Omental fat pad (tissue), 4 donors: ENCODE results near the gene LCMT2. TPM values are rescaled to one million over a fixed set of nuclear protein-coding genes. Genes with fewer than 3 reads are reported as not detected.

Experiments
- ATAC-seq: fragments of 150-250 bp; one replicate; pipeline ENCODE4 v1.9.1; 2016; ENCODE audit warnings: mild to moderate bottlenecking, moderate library complexity; ENCODE audit not compliant: low FRiP score
- DNase-seq: peaks from one replicate; pipeline ENCODE4 v3.0.0-alpha.2; 2019; ENCODE audit warnings: low spot score
- total RNA-seq, 4 donors: library from RNA; depleted of rRNA; stranded (reverse); fragments of >200 nt; gene quantifications; one replicate each; pipeline ENCODE4 v1.1.0, GENCODE V29; 2016
- TF ChIP-seq, protein P1 (sequence below), 3 donors: fragments of 450-650 bp; IDR thresholded peaks; one replicate each; pipeline ENCODE4 v1.5.1; 2016 to 2017; ENCODE audit warnings: antibody characterized with exemption in 3 of 3, mild to moderate bottlenecking in 3 of 3, moderate library complexity in 2 of 3

LCMT2 gene, protein sequence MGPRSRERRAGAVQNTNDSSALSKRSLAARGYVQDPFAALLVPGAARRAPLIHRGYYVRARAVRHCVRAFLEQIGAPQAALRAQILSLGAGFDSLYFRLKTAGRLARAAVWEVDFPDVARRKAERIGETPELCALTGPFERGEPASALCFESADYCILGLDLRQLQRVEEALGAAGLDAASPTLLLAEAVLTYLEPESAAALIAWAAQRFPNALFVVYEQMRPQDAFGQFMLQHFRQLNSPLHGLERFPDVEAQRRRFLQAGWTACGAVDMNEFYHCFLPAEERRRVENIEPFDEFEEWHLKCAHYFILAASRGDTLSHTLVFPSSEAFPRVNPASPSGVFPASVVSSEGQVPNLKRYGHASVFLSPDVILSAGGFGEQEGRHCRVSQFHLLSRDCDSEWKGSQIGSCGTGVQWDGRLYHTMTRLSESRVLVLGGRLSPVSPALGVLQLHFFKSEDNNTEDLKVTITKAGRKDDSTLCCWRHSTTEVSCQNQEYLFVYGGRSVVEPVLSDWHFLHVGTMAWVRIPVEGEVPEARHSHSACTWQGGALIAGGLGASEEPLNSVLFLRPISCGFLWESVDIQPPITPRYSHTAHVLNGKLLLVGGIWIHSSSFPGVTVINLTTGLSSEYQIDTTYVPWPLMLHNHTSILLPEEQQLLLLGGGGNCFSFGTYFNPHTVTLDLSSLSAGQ
- 10 to 100 TPM in 1 of 4 donors, 1 to 10 TPM in 3; 7.3 to 10.8 (median 9.3) TPM for total RNA-seq

DNA sequence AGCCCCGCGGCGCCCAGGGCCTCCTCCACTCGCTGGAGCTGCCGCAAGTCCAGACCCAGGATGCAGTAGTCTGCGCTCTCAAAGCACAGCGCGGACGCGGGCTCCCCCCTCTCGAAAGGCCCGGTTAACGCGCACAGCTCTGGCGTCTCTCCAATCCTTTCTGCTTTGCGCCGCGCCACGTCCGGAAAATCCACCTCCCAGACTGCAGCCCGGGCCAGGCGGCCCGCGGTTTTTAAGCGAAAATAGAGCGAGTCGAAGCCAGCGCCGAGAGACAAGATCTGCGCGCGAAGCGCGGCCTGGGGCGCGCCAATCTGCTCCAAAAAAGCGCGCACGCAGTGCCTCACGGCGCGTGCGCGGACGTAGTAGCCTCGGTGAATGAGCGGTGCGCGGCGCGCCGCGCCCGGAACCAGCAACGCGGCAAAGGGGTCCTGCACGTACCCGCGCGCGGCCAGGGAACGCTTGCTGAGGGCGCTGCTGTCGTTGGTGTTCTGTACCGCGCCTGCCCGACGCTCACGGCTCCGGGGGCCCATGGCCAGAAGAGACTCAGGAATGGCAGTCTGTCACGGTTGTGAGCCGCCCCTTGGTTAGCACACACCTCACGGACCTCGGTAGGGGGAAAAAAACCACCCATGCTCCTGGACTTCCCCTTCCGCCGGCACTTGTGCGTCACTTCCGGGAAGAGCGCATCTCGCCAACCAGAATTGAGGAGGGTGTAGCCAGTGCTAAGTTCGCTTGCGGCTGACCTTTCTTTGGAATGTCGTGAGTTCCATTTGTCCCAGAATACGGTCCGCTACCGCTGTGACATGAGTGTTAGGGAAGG, at the start of gene LCMT2:
LCMT2 (minus strand) TSS at position 614 of the 820 bp plus-strand sequence; CDS start at position 530, 84 bp downstream.
- ATAC-seq = peak; percentile 90
- peak; percentile 73 for DNase-seq
- TF ChIP-seq, protein P1, sequence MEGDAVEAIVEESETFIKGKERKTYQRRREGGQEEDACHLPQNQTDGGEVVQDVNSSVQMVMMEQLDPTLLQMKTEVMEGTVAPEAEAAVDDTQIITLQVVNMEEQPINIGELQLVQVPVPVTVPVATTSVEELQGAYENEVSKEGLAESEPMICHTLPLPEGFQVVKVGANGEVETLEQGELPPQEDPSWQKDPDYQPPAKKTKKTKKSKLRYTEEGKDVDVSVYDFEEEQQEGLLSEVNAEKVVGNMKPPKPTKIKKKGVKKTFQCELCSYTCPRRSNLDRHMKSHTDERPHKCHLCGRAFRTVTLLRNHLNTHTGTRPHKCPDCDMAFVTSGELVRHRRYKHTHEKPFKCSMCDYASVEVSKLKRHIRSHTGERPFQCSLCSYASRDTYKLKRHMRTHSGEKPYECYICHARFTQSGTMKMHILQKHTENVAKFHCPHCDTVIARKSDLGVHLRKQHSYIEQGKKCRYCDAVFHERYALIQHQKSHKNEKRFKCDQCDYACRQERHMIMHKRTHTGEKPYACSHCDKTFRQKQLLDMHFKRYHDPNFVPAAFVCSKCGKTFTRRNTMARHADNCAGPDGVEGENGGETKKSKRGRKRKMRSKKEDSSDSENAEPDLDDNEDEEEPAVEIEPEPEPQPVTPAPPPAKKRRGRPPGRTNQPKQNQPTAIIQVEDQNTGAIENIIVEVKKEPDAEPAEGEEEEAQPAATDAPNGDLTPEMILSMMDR (IDR thresholded peaks at IDR 0.05) = no peak

DNA sequence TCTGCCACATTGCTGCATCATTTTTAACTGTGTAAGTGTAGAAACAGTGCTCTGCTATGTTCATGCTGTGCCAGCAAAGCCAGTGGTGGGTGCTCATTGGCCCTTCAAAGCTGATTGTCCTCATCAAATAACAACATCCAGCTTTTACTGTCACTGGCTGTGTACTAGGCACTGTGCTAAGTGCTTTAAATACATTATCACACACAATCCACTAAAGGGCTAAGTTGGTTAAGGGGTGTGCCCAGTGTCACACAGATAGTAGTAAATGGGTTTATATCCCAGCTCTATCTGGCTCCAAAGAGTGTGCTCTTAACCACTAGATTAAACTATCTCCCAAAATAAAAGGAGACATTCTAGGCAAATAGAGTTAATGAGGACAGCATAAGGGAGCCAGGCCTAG, 48.2 kb upstream of the LCMT2 start:
- TF ChIP-seq, protein P1 (IDR thresholded peaks at IDR 0.05) = no peak
- no peak for DNase-seq
- no peak for ATAC-seq

DNA sequence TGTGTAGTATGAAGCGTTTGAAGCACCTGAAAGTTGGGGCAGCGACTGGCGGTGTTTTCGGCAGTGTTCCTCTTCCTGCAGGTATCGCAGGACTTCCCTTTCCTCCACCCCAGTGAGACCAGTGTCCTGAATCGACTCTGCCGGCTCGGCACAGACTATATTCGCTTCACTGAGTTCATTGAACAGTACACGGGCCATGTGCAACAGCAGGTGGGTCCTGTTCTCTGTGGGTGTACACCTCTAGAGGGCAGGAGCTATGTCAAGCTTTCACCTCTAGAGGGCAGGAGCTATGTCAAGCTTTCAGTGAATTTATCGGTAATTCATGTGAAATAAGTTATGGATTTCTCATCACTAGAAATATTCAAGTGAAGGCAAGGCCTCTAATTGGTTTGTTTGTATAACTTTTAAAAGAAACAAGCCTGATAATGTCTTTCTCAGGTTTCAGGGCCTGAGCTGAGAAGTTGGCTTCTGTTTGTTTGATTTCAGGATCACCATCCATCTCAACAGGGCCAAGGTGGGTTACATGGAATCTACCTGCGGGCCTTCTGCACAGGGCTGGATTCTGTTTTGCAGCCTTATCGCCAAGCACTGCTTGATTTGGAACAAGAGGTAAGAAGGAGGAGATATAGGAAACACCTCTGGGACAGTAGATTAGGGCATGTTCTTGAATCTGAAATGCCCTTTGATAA, 45.8 kb upstream of the LCMT2 start:
- ATAC-seq (no peak), DNase-seq (no peak)

DNA sequence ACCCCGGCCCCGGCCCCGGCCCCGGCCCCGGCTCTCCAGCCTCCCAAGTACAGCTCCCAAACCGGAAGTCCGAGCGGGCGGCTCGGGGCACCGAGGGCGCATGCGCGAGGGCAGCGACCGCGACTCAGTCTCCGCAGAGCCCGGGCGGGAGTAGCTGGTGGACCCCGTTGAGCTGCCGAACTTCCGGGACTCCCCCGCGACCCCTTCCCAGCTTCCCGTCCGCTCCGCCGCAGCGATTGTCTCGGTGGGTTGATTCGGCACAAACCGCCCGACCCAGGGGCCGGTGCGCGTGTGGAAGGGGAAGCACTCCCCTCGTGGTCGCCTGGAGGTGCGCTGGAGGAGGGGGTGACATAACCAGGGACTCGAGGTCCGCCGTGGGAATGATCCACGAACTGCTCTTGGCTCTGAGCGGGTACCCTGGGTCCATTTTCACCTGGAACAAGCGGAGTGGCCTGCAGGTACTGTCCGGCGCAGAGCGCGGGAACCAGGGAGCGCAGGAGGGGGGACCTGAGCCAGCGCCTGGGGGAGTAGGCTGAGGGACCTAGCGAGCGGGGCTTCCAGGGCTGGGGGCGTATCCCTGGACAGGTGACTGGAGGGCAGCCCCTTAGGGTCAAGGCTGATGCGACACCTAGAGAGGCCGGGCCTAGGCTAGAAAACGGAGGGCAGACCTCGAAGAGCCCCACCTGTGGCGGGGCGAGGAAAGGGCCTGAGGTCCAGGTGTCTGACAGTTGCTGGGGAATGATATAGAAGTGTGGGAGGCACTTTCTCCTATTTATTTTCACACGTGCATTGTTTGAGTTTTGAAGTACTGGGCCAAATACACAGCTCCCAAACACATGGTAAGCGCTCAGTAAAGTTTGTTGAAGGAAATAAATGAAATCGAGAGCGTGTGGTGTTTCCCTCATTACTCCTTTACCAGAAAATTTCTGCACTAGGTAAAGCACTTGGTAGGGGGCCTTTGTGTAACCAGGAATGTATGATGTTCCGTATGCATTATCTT, 40.9 kb upstream of the LCMT2 start, which contains the start of the genes TUBGCP4 and ZSCAN29:
TUBGCP4 (plus strand) TSS at position 127 of the 1,000 bp plus-strand sequence; CDS start at position 381, 254 bp downstream.
ZSCAN29 (minus strand) TSS at position 69 of the 1,000 bp plus-strand sequence. CDS start 1,130 bp downstream, outside the sequence.
- peak; percentile 23 for DNase-seq
- TF ChIP-seq, protein P1 (IDR thresholded peaks at IDR 0.05) = no peak
- ATAC-seq = peak; percentile 90

More for the DNA sequence above, 45.8 kb upstream of the LCMT2 start:
- TF ChIP-seq, protein P1 (IDR thresholded peaks at IDR 0.05) = no peak

DNA sequence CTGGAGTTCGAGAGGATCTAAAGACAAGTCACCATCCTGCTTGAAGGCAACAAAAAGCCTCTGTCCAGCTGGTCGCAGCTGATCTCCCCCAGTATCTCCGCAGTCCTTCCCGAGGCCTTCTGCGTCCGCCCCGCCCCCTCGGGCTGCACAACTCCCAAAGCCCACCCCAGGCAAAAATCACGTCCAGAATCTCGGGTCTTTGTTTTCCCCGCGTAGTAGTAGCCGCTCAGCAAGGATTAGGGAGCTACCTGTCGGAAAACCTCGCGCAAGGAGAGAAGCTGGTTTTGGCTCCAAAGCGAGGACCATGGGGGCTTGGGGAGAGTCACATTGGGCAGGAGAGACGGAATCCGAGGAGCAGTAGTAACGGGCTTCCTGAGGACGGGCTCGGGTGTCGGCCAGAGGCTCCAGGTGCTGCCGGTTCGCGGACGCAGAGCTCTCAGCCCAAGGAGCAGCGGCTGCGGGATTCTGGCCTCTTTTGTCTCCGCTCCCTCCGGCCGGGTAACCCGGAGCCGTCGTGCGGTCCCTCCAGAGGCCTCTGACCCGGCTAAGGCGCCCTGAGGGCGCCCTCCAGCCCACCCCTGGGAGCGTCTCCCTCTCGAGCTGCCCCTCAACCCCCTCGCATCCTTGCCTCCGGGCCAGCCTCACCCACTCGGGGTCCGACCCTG, 40.1 kb upstream of the LCMT2 start:
- peak; percentile 55 for ATAC-seq
- DNase-seq = no peak
- TF ChIP-seq, protein P1 (IDR thresholded peaks at IDR 0.05) = no peak
